Neural progenitor cell (in vitro differentiated cells): ENCODE measurements around the gene CD300E. TPM values are rescaled to one million over a fixed set of nuclear protein-coding genes. Genes with fewer than 3 reads are reported as not detected.
"Not testable (repeated sequence)": the region's sequence is repeated elsewhere in the genome, so short reads cannot be mapped to it uniquely, and the experiment has no call there.

ENCODE experiments used
- DNase-seq: peaks from one replicate; pipeline ENCODE4 v3.0.0-alpha.2; 2016; ENCODE audit warnings: low spot score
- H2AFZ ChIP-seq: fragments of 200-600 bp; sonication (generic); replicated peaks from 2 replicates; pipeline ENCODE4 v1.6.1; 2016; ENCODE audit warnings: antibody characterized with exemption
- H3F3A ChIP-seq: fragments of 200-600 bp; sonication (generic); 2 replicates; pipeline ENCODE4 v1.6.1; 2016; ENCODE audit warnings: antibody characterized with exemption, low read depth
- H3K27ac ChIP-seq: fragments of 200-600 bp; sonication (generic); 2 replicates; pipeline ENCODE4 v1.5.1; 2016; ENCODE audit warnings: mild to moderate bottlenecking
- H3K27me3 ChIP-seq: fragments of 200-600 bp; sonication (generic); 2 replicates; pipeline ENCODE4 v1.6.1; 2016; ENCODE audit warnings: mild to moderate bottlenecking, moderate library complexity
- H3K36me3 ChIP-seq: fragments of 200-600 bp; sonication (generic); 2 replicates; pipeline ENCODE4 v1.5.1; 2016
- H3K4me1 ChIP-seq: fragments of 200-600 bp; sonication (generic); 2 replicates; pipeline ENCODE4 v1.6.1; 2016; ENCODE audit warnings: mixed run types
- H3K4me2 ChIP-seq: fragments of 200-600 bp; sonication (generic); 2 replicates; pipeline ENCODE4 v1.6.1; 2016
- H3K4me3 ChIP-seq: fragments of 200-600 bp; sonication (generic); 2 replicates; pipeline ENCODE4 v1.5.1; 2016
- H3K79me2 ChIP-seq: fragments of 200-600 bp; sonication (generic); 2 replicates; pipeline ENCODE4 v1.6.1; 2016; ENCODE audit warnings: low read depth
- H3K9ac ChIP-seq: fragments of 200-600 bp; sonication (generic); 2 replicates; pipeline ENCODE4 v1.6.1; 2016
- H3K9me3 ChIP-seq: fragments of 200-600 bp; sonication (generic); 2 replicates; pipeline ENCODE4 v1.5.1; 2016; ENCODE audit warnings: low read depth
- H4K20me1 ChIP-seq: fragments of 200-600 bp; sonication (generic); 2 replicates; pipeline ENCODE4 v1.6.1; 2016; ENCODE audit warnings: low read depth
- H3K27ac Mint-ChIP-seq: 3 replicates; pipeline ENCODE4 v1.8.0; 2021; ENCODE audit warnings: mixed read lengths
- H3K27me3 Mint-ChIP-seq: 2 replicates; pipeline ENCODE4 v1.8.0; 2022; ENCODE audit warnings: low read depth, mild to moderate bottlenecking, inconsistent platforms, moderate library complexity, mixed read lengths; ENCODE audit not compliant: insufficient read depth
- H3K36me3 Mint-ChIP-seq: 3 replicates; pipeline ENCODE4 v1.8.0; 2021; ENCODE audit warnings: mixed read lengths
- H3K4me1 Mint-ChIP-seq: 3 replicates; pipeline ENCODE4 v1.8.0; 2021; ENCODE audit warnings: mixed read lengths
- H3K4me3 Mint-ChIP-seq: 3 replicates; pipeline ENCODE4 v1.8.0; 2021; ENCODE audit warnings: mild to moderate bottlenecking, moderate library complexity, mixed read lengths
- H3K9me3 Mint-ChIP-seq: 3 replicates; pipeline ENCODE4 v1.8.0; 2020; ENCODE audit warnings: mixed read lengths
- EZH2 ChIP-seq: fragments of 200-600 bp; sonication (generic); IDR thresholded peaks from 2 replicates; pipeline ENCODE4 v1.6.1; 2017; ENCODE audit warnings: antibody characterized with exemption, mild to moderate bottlenecking, moderate library complexity
- EZH2phosphoT487 ChIP-seq: fragments of 200-600 bp; sonication (generic); IDR thresholded peaks from 2 replicates; pipeline ENCODE4 v1.6.1; 2017; ENCODE audit warnings: antibody characterized with exemption
- total RNA-seq: library from RNA; depleted of rRNA; stranded (reverse); fragments of >200 nt; gene quantifications from 2 replicates; pipeline ENCODE4 v1.2.3, GENCODE V29; 2015; ENCODE audit warnings: low replicate concordance
- TF ChIP-seq, protein P1 (sequence below): fragments of 200-600 bp; sonication (generic); IDR thresholded peaks from 2 replicates; pipeline ENCODE4 v1.5.1; 2017; ENCODE audit warnings: antibody characterized with exemption, mild to moderate bottlenecking

CD300E gene
- total RNA-seq, 1 donor from 2014 or later, result not detected

DNA sequence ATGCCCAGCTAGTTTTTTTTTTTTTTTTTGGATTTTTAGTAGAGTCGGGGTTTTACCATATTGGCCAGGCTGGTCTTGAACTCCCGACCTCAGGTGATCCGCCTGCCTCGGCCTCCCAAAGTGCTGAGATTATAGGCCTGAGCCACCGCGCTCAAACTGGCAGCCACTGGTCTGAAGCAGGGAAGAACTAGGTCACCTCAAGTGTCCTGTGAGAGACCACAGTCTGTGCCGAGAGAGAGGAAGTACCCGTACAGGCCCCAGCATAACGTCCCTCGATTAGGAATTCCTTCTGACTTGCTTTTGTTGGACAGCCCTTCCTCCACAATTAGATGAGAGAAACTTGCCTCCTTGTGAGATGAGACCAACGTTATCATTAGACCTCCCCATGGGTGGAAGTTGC, 13.7 kb upstream of the CD300E start:
- H3F3A ChIP-seq, result peaks cover 11% of the 10 kb centered on the region
- no peaks in the 10 kb centered on the region for H3K9me3 Mint-ChIP-seq
- H3K4me1 Mint-ChIP-seq, result peaks cover 16% of the 10 kb centered on the region
- no peak overlapping the region for H3K4me2 ChIP-seq
- H3K27ac Mint-ChIP-seq, result no peak overlapping the region
- H4K20me1 ChIP-seq, result no peaks in the 10 kb centered on the region
- no peak overlapping the region for H3K4me3 Mint-ChIP-seq
- DNase-seq, result no peak
- peak overlapping the region; percentile 48 for H2AFZ ChIP-seq
- no peak overlapping the region for H3K27ac ChIP-seq
- no peaks in the 10 kb centered on the region for H3K79me2 ChIP-seq
- peaks cover 20% of the 10 kb centered on the region for H3K4me1 ChIP-seq
- no peaks in the 10 kb centered on the region for H3K27me3 ChIP-seq
- peaks cover 8% of the 10 kb centered on the region for H3K27me3 Mint-ChIP-seq
- H3K4me3 ChIP-seq, result no peak overlapping the region
- H3K36me3 Mint-ChIP-seq, result no peaks in the 10 kb centered on the region
- no peak overlapping the region for H3K9ac ChIP-seq
- H3K36me3 ChIP-seq, result no peaks in the 10 kb centered on the region
- no peak for TF ChIP-seq EZH2
- TF ChIP-seq, protein P1, sequence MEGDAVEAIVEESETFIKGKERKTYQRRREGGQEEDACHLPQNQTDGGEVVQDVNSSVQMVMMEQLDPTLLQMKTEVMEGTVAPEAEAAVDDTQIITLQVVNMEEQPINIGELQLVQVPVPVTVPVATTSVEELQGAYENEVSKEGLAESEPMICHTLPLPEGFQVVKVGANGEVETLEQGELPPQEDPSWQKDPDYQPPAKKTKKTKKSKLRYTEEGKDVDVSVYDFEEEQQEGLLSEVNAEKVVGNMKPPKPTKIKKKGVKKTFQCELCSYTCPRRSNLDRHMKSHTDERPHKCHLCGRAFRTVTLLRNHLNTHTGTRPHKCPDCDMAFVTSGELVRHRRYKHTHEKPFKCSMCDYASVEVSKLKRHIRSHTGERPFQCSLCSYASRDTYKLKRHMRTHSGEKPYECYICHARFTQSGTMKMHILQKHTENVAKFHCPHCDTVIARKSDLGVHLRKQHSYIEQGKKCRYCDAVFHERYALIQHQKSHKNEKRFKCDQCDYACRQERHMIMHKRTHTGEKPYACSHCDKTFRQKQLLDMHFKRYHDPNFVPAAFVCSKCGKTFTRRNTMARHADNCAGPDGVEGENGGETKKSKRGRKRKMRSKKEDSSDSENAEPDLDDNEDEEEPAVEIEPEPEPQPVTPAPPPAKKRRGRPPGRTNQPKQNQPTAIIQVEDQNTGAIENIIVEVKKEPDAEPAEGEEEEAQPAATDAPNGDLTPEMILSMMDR, result no peak
- no peak for TF ChIP-seq EZH2phosphoT487
- no peaks in the 10 kb centered on the region for H3K9me3 ChIP-seq

DNA sequence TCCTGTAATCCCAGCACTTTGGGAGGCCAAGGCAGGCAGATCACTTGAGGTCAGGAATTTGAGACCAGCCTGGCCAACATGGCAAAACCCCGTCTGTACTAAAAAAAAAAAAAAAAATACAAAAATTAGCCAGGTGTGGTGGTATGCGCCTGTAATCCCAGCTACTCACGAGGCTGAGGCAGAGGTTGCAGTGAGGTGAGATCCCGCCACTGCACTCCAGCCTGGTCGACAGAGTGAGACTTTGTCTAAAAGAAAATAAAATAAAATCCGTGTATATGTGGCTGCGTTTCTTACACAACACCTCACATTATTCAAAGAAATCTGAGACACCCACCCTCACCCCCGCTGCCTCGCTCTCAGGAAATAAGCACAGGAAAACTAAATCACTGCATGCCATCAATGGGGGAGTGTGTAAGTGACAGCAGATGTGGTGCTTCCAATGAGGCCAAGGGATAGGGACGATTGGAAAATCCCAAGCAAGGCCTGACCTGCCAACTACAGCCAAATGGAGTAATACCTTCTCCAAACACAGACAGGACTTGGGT, 13.1 kb upstream of the CD300E start:
- not testable (repeated sequence) for H3K27ac ChIP-seq, H3K4me3 ChIP-seq, H3K9me3 Mint-ChIP-seq, H3K9ac ChIP-seq, H3K36me3 Mint-ChIP-seq, H3K36me3 ChIP-seq, H3K79me2 ChIP-seq, H3K4me3 Mint-ChIP-seq, H2AFZ ChIP-seq, H4K20me1 ChIP-seq, H3K27me3 ChIP-seq, H3K9me3 ChIP-seq, H3K4me2 ChIP-seq, H3K27ac Mint-ChIP-seq, H3K27me3 Mint-ChIP-seq, DNase-seq
- peaks cover 22% of the 10 kb centered on the region for H3K4me1 ChIP-seq
- peaks cover 14% of the 10 kb centered on the region for H3F3A ChIP-seq
- peaks cover 22% of the 10 kb centered on the region for H3K4me1 Mint-ChIP-seq

DNA sequence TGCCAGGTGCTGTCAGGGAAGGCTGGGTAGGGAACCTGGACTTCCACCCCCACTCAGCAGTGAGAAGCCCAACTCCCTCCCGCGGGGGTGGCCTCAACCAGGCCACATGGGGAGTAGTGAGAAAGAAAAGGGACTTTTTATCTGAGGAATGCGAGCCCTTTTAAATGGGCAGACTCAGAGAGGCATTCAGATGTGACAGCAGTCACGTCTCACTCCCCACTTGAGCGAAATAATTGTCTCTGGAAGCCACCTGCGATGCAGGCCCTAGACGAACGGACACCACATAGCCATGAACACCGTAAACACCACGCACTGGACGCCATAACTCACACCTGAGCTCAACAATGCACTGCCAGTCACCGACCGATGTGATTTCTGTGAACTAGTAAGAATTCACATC, 11.9 kb upstream of the CD300E start:
- Histone ChIP-seq H3K4me1 (peaks cover 28% of the 10 kb centered on the region), H3K9me3 (no peaks in the 10 kb centered on the region), H3K27me3 (no peaks in the 10 kb centered on the region), H3K79me2 (no peaks in the 10 kb centered on the region), H3K9ac (no peak overlapping the region), H3K36me3 (no peaks in the 10 kb centered on the region), H3K27ac (no peak overlapping the region), H2AFZ (no peak overlapping the region), H3K4me3 (no peak overlapping the region), H4K20me1 (no peaks in the 10 kb centered on the region), H3F3A (peaks cover 14% of the 10 kb centered on the region), H3K4me2 (peak overlapping the region; percentile 64)
- DNase-seq, result peak; percentile 66
- no peaks in the 10 kb centered on the region for H3K9me3 Mint-ChIP-seq
- no peak overlapping the region for H3K4me3 Mint-ChIP-seq
- H3K4me1 Mint-ChIP-seq, result peaks cover 25% of the 10 kb centered on the region
- H3K27me3 Mint-ChIP-seq, result peaks cover 8% of the 10 kb centered on the region
- H3K36me3 Mint-ChIP-seq, result no peaks in the 10 kb centered on the region
- TF ChIP-seq EZH2phosphoT487, result no peak
- TF ChIP-seq, protein P1, result no peak
- peak overlapping the region; percentile 87 for H3K27ac Mint-ChIP-seq

DNA sequence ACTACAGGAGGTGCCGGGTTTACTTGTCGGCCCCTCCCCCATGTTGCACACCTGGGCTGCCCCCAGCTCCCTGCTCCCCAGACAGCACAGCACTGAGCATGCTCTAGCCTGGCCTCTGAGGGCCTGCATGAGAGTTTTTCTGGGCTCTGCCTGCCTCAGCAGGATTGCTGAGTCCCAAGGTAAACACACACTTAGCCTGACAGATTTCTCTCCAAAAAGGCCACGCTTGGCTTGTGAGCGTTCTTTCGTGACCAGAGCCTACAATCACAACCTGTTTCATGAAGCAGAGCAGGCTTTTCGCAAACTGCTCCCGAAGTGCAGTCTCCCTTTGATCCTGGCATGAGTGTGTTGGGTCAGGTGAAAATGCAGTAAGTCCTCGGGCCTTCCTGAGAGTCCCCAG, 9.8 kb upstream of the CD300E start:
- Histone ChIP-seq H3F3A (peaks cover 14% of the 10 kb centered on the region), H3K9me3 (no peaks in the 10 kb centered on the region), H3K79me2 (no peaks in the 10 kb centered on the region), H3K27ac (no peak overlapping the region), H3K4me1 (peaks cover 29% of the 10 kb centered on the region), H2AFZ (peak overlapping the region; percentile 29), H3K36me3 (no peaks in the 10 kb centered on the region), H3K4me2 (no peak overlapping the region), H4K20me1 (no peaks in the 10 kb centered on the region), H3K27me3 (no peaks in the 10 kb centered on the region), H3K4me3 (no peak overlapping the region), H3K9ac (no peak overlapping the region)
- peaks cover 6% of the 10 kb centered on the region for H3K27me3 Mint-ChIP-seq
- H3K4me1 Mint-ChIP-seq, result peaks cover 25% of the 10 kb centered on the region
- H3K9me3 Mint-ChIP-seq, result no peaks in the 10 kb centered on the region
- no peak for TF ChIP-seq EZH2phosphoT487
- TF ChIP-seq EZH2, result no peak
- TF ChIP-seq, protein P1, result no peak
- H3K4me3 Mint-ChIP-seq, result no peak overlapping the region
- no peaks in the 10 kb centered on the region for H3K36me3 Mint-ChIP-seq
- DNase-seq, result no peak
- H3K27ac Mint-ChIP-seq, result no peak overlapping the region
